ENCODE measurements around the gene DNAH6. TPM values are rescaled to one million over a fixed set of nuclear protein-coding genes. Genes with fewer than 3 reads are reported as not detected.

DNAH6 gene
- total and polyA plus RNA-seq, 2 of the 8 experiments (the other 6 are each of a cell fraction or from before 2014, with no cell fraction given): 0.06 to 0.43 TPM

GRCh38 chr2:84481702-84482101 lies 34.6 kb upstream of the DNAH6 start:
- H2BK120ac ChIP-seq (replicated peaks; ENCODE audit: low read depth, low read length): no peak overlapping the region
- no peak overlapping the region for H3K4me2 ChIP-seq (ENCODE audit: insufficient read depth in 1 of 2, low read depth in 2 of 2, low read length in 2 of 2)
- no peak overlapping the region for H3K56ac ChIP-seq (replicated peaks; ENCODE audit: insufficient read length, low read depth, low read length)
- no peaks in the 10 kb centered on the region for H4K20me1 ChIP-seq (replicated peaks in 1 of 2; ENCODE audit: control insufficient read depth in 1 of 2, insufficient read depth in 2 of 2, low read length in 2 of 2)
- H3K79me1 ChIP-seq (ENCODE audit: low read depth, low read length): no peaks in the 10 kb centered on the region
- no peak for DNase-seq (ENCODE audit: low read depth in 1 of 2, low spot score in 2 of 2)
- H3K23ac ChIP-seq (ENCODE audit: insufficient read length): no peak overlapping the region
- no peaks in the 10 kb centered on the region for H3K36me3 ChIP-seq (ENCODE audit: control insufficient read depth in 2 of 4, insufficient read depth in 4 of 4, low read length in 3 of 4)
- no peak overlapping the region for H2BK20ac ChIP-seq (ENCODE audit: low read length)
- H2BK5ac ChIP-seq (ENCODE audit: low read depth, low read length): no peak overlapping the region
- FAIRE-seq: no peak
- H3K79me2 ChIP-seq (ENCODE audit: control insufficient read depth in 1 of 2, insufficient read depth in 2 of 2, low read length in 2 of 2): no peaks in the 10 kb centered on the region
- no peak overlapping the region for H2BK15ac ChIP-seq (ENCODE audit: low read length)
- no peaks in the 10 kb centered on the region for H3K27me3 ChIP-seq (replicated peaks in 1 of 4; ENCODE audit: control insufficient read depth in 3 of 4, extremely low read depth in 1 of 4, insufficient read depth in 3 of 4, low read length in 3 of 4)
- H4K5ac ChIP-seq (ENCODE audit: insufficient read length, low read depth, low read length): no peak overlapping the region
- no peak overlapping the region for H3K27ac ChIP-seq (ENCODE audit: low read depth, low read length)
- no peak overlapping the region for H3K14ac ChIP-seq (ENCODE audit: insufficient read length)
- ChIA-PET CTCF (ENCODE audit: partially characterized antibody) (interaction anchor here (1.2 kb wide), 1 partner anchor 10 kb away, joined by 3 read pairs; no protein-coding TSS in a partner anchor), POLR2A (ENCODE audit: partially characterized antibody) (interaction anchor here (1.0 kb wide), 1 partner anchor 22 kb away, joined by 3 read pairs; no protein-coding TSS in a partner anchor)
- H4K91ac ChIP-seq (replicated peaks; ENCODE audit: insufficient read length, low read length): no peak overlapping the region
- no peak overlapping the region for H3K18ac ChIP-seq (ENCODE audit: extremely low read depth, low read length)
- H3K23me2 ChIP-seq (ENCODE audit: low read depth, low read length): no peaks in the 10 kb centered on the region
- WGBS, 2 experiments (ENCODE audit: extremely low coverage in 1 of 2, insufficient coverage in 1 of 2, insufficient read length in 1 of 2, insufficient replicate concordance in 2 of 2, low coverage in 1 of 2, low lambda C conversion rate in 2 of 2, missing lambda C conversion rate in 1 of 2): 96% methylated on average over 5 of the region's 5 CpGs; no CpG with 5 or more reads in 1 of the 2 experiments
- no peak overlapping the region for H2BK12ac ChIP-seq (ENCODE audit: low read depth, low read length)
- H2AFZ ChIP-seq (ENCODE audit: low read length): peak overlapping the region; percentile 32; the same call in 1 of the 2 replicates
- H3K9me3 ChIP-seq (ENCODE audit: insufficient read depth in 2 of 2, low read depth in 1 of 2, low read length in 1 of 2): peaks cover 10 to 14% of the 10 kb centered on the region in 2 experiments
- H4K8ac ChIP-seq (ENCODE audit: extremely low read depth, insufficient read depth, low read length): no peak overlapping the region
- no peak overlapping the region for H3K4me3 ChIP-seq (ENCODE audit: extremely low read depth in 1 of 4, insufficient read depth in 2 of 4, low read depth in 3 of 4, low read length in 4 of 4)
- H2AK5ac ChIP-seq (ENCODE audit: low read depth, low read length): no peak overlapping the region
- no peak overlapping the region for H3K9ac ChIP-seq (replicated peaks in 1 of 4; ENCODE audit: extremely low read depth in 1 of 4, low read depth in 3 of 4, low read length in 3 of 4)
- no peak overlapping the region for H3K4ac ChIP-seq (replicated peaks; ENCODE audit: insufficient read length, low read depth, low read length)
- no peaks in the 10 kb centered on the region for H3K4me1 ChIP-seq (replicated peaks in 1 of 4; ENCODE audit: control insufficient read depth in 3 of 4, insufficient read depth in 4 of 4, low read length in 3 of 4)
- TF ChIP-seq, protein P1, sequence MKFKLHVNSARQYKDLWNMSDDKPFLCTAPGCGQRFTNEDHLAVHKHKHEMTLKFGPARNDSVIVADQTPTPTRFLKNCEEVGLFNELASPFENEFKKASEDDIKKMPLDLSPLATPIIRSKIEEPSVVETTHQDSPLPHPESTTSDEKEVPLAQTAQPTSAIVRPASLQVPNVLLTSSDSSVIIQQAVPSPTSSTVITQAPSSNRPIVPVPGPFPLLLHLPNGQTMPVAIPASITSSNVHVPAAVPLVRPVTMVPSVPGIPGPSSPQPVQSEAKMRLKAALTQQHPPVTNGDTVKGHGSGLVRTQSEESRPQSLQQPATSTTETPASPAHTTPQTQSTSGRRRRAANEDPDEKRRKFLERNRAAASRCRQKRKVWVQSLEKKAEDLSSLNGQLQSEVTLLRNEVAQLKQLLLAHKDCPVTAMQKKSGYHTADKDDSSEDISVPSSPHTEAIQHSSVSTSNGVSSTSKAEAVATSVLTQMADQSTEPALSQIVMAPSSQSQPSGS (IDR thresholded peaks at IDR 0.05; ENCODE audit: low read length): no peak
- TF ChIP-seq RNF2 (IDR thresholded peaks at IDR 0.05; ENCODE audit: borderline replicate concordance, low read depth, low read length, missing control alignments, poor library complexity, severe bottlenecking): no peak
- TF ChIP-seq SRF (IDR thresholded peaks at IDR 0.05; ENCODE audit: low read depth, low read length): no peak
- TF ChIP-seq, protein P2, sequence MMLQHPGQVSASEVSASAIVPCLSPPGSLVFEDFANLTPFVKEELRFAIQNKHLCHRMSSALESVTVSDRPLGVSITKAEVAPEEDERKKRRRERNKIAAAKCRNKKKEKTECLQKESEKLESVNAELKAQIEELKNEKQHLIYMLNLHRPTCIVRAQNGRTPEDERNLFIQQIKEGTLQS (IDR thresholded peaks at IDR 0.05; ENCODE audit: insufficient read depth, low read depth, low read length): no peak
